ENCODE data around the gene MYO16. TPM values are rescaled to one million over a fixed set of nuclear protein-coding genes. Genes with fewer than 3 reads are reported as not detected.

The MYO16 gene
- total RNA-seq, 1 experiment from 2014 or later = not detected

GRCh38 chr13:108980237-108980636 lies 350.8 kb downstream of the MYO16 start:
- no peak overlapping the region for H2BK20ac ChIP-seq (ENCODE audit: low read depth, low read length, poor library complexity, severe bottlenecking)
- Mint-ChIP-seq H3K27me3 (ENCODE audit: low read depth) (no peaks in the 10 kb centered on the region), H3K4me3 (no peak overlapping the region), H3K27ac (no peak overlapping the region), H3K4me1 (peaks cover 0 to 3% of the 10 kb centered on the region in 2 experiments; a peak in 2 of 4 replicates), H3K36me3 (ENCODE audit: insufficient read depth in 1 of 3, low read depth in 3 of 3) (peaks cover 0 to 6% (median 0%) of the 10 kb centered on the region in 3 experiments; a peak in 2 of 7 replicates), H3K9me3 (0 out of 5 replicates have a peak, but pooled peaks cover 0 to 10% of the 10 kb centered on the region in 2 experiments)
- H3K79me2 ChIP-seq (ENCODE audit: insufficient read depth, low read length) = no peaks in the 10 kb centered on the region
- H3T11ph ChIP-seq (ENCODE audit: low read length) = no peak overlapping the region
- no peak for TF ChIP-seq CTCF (conservative IDR thresholded peaks at IDR 0.05)
- no peak overlapping the region for H2BK15ac ChIP-seq (ENCODE audit: low read depth, low read length)
- no peak overlapping the region for H3K27ac ChIP-seq (ENCODE audit: insufficient read length, low read depth, low read length)
- no peak overlapping the region for H3K9ac ChIP-seq (ENCODE audit: extremely low read depth, insufficient read length, low read length)
- no peaks in the 10 kb centered on the region for H3K27me3 ChIP-seq (ENCODE audit: insufficient read depth, low read length)
- no peak overlapping the region for H2BK12ac ChIP-seq (ENCODE audit: insufficient read length, low read depth, low read length)
- no peak overlapping the region for H2BK5ac ChIP-seq (ENCODE audit: insufficient read length, low read length)
- H2AFZ ChIP-seq (ENCODE audit: low read length) = no peak overlapping the region
- H3K9me3 ChIP-seq (ENCODE audit: control insufficient read depth, low read depth, low read length) = no peaks in the 10 kb centered on the region
- DNase-seq = no peak
- no peaks in the 10 kb centered on the region for H4K20me1 ChIP-seq (ENCODE audit: control insufficient read depth, insufficient read depth, insufficient read length)
- no CpG with 5 or more reads among the region's 5 CpGs for WGBS (ENCODE audit: extremely low coverage, insufficient read length, low lambda C conversion rate)
- no peak overlapping the region for H4K5ac ChIP-seq (ENCODE audit: insufficient read length, low read depth, low read length)
- H3K4me1 ChIP-seq (ENCODE audit: insufficient read depth, low read length) = no peaks in the 10 kb centered on the region
- H2AK5ac ChIP-seq (ENCODE audit: insufficient read length, low read length) = no peak overlapping the region
- H3K18ac ChIP-seq (ENCODE audit: insufficient read length, low read depth, low read length) = no peak overlapping the region
- no peak overlapping the region for H2BK120ac ChIP-seq (ENCODE audit: low read depth, low read length, poor library complexity, severe bottlenecking)
- H3K4me2 ChIP-seq (ENCODE audit: insufficient read depth, insufficient read length, low read length) = no peak overlapping the region
- no peaks in the 10 kb centered on the region for H3K23me2 ChIP-seq (ENCODE audit: insufficient read length, low read depth, low read length, poor library complexity, severe bottlenecking)
- H4K91ac ChIP-seq (ENCODE audit: insufficient read length, low read depth, low read length) = no peak overlapping the region
- no peak overlapping the region for H3K4ac ChIP-seq (ENCODE audit: low read depth, low read length)
- no peak overlapping the region for H3K23ac ChIP-seq (ENCODE audit: insufficient read length, low read depth, low read length)
- H3K14ac ChIP-seq (ENCODE audit: insufficient read depth, low read length) = no peak overlapping the region
- no peak overlapping the region for H4K8ac ChIP-seq (replicated peaks; ENCODE audit: insufficient read length, low read depth, low read length)
- H3K56ac ChIP-seq (ENCODE audit: insufficient read length, low read depth, low read length) = no peak overlapping the region
- H3K79me1 ChIP-seq (ENCODE audit: insufficient read depth, low read depth, low read length, poor library complexity, severe bottlenecking) = no peaks in the 10 kb centered on the region
